ENCODE measurements around the gene ARFIP2. TPM values are rescaled to one million over a fixed set of nuclear protein-coding genes. Genes with fewer than 3 reads are reported as not detected.

Gene ARFIP2
- total RNA-seq, 1 experiment from 2014 or later, result 53.1 TPM

- no peak for ATAC-seq
- no peak for DNase-seq (ENCODE audit: low spot score)
- TF ChIP-seq GABPB1 (CRISPR knock-in tag; IDR thresholded peaks at IDR 0.05), result no peak
- TF ChIP-seq ZNF121 (CRISPR knock-in tag; IDR thresholded peaks at IDR 0.05), result no peak
- TF ChIP-seq ZNF512 (CRISPR knock-in tag; IDR thresholded peaks at IDR 0.05; ENCODE audit: borderline replicate concordance), result no peak
- TF ChIP-seq CREB1 (CRISPR knock-in tag; IDR thresholded peaks at IDR 0.05), result no peak
- TF ChIP-seq ATF1 (CRISPR knock-in tag; IDR thresholded peaks at IDR 0.05), result no peak
- no peak for TF ChIP-seq E2F1 (CRISPR knock-in tag; IDR thresholded peaks at IDR 0.05)
- no peak for TF ChIP-seq NFE2L1 (CRISPR knock-in tag; IDR thresholded peaks at IDR 0.05)
- no peak for TF ChIP-seq PRDM15 (CRISPR knock-in tag; IDR thresholded peaks at IDR 0.05)
- TF ChIP-seq MYBL2 (CRISPR knock-in tag; IDR thresholded peaks at IDR 0.05), result no peak
- TF ChIP-seq AR (CRISPR knock-in tag; IDR thresholded peaks at IDR 0.05), result no peak
- TF ChIP-seq ZMAT4 (CRISPR knock-in tag; IDR thresholded peaks at IDR 0.05), result no peak
- no peak for TF ChIP-seq ZNF416 (CRISPR knock-in tag; IDR thresholded peaks at IDR 0.05)
- no peak for TF ChIP-seq ESRRA (CRISPR knock-in tag; IDR thresholded peaks at IDR 0.05; ENCODE audit: borderline replicate concordance)
- TF ChIP-seq HMGXB4 (CRISPR knock-in tag; IDR thresholded peaks at IDR 0.05), result no peak
- TF ChIP-seq MLX (CRISPR knock-in tag; IDR thresholded peaks at IDR 0.05), result no peak
- TF ChIP-seq ARID4B (CRISPR knock-in tag; IDR thresholded peaks at IDR 0.05; ENCODE audit: borderline replicate concordance), result no peak
- TF ChIP-seq ATF6 (CRISPR knock-in tag; IDR thresholded peaks at IDR 0.05), result no peak
- no peak for TF ChIP-seq JAZF1 (CRISPR knock-in tag; IDR thresholded peaks at IDR 0.05)
- TF ChIP-seq ZNF423 (CRISPR knock-in tag; IDR thresholded peaks at IDR 0.05), result no peak
- POLR2A ChIA-PET, result no interaction called here
- H3K4me1 Mint-ChIP-seq, result no peaks in the 10 kb centered on the region
- no peaks in the 10 kb centered on the region for H3K9me3 Mint-ChIP-seq
- H3K27me3 Mint-ChIP-seq (ENCODE audit: low read depth), result peaks cover 2% of the 10 kb centered on the region; the same call in 1 of the 2 replicates
- no peak overlapping the region for H3K27ac Mint-ChIP-seq
- no peaks in the 10 kb centered on the region for H3K36me3 Mint-ChIP-seq
- CTCF ChIA-PET, result interaction anchor here (1.1 to 12.2 kb wide), 11 partner anchors 10 to 93 kb away, joined by 3 to 342 read pairs (median 9); partner anchors contain the start of gene DNHD1
- H3K4me3 Mint-ChIP-seq, result no peak overlapping the region
These were observed 43.1 kb downstream of the ARFIP2 start for GRCh38 chr11:6437993-6438392.
